OCI-LY1 (cell line): ENCODE measurements around the gene RAB12.

Experiments
- CTCF ChIP-seq: fragments of 200-600 bp; sonication (generic), shearing (Covaris generic); IDR thresholded peaks from 2 replicates; pipeline ENCODE4 v1.5.1; 2017; ENCODE audit warnings: mild to moderate bottlenecking, antibody characterized with exemption, low read length, moderate library complexity, mixed read lengths
- EZH2 ChIP-seq: fragments of 200-600 bp; sonication (generic), shearing (Covaris generic); IDR thresholded peaks from 2 replicates; pipeline ENCODE4 v1.8.0; 2017; ENCODE audit warnings: borderline replicate concordance, mixed run types, mild to moderate bottlenecking, antibody characterized with exemption, low read length, moderate library complexity, mixed read lengths

GRCh38 chr18:8561123-8561910, 47.9 kb upstream of the RAB12 start:
- no peak for TF ChIP-seq EZH2
- TF ChIP-seq CTCF = no peak
